HepG2 (cell line): Measurements from ENCODE around the gene PBLD. TPM values are rescaled to one million over a fixed set of nuclear protein-coding genes. Genes with fewer than 3 reads are reported as not detected.
A peak's percentile ranks its signal among the peaks of the same experiment; 100 is the strongest.

ENCODE experiments used
- ATAC-seq: fragments of 200-7000 bp; cut with Tn5 transposase; 3 replicates; pipeline ENCODE4 v1.9.1; 2020; ENCODE audit warnings: mild to moderate bottlenecking, moderate library complexity
- BruUV-seq: library from RNA; stranded (reverse); fragments of 400-500 nt; replicated peaks from 2 replicates; lab custom pipeline; 2021; lab: Mats Ljungman, UMichigan
- CTCF ChIA-PET: fragments of 300-600 bp; formaldehyde crosslinking; extraction: SDS; loops from one replicate; lab custom pipeline; 2021; ENCODE audit warnings: low total read pairs, inconsistent platforms, low intra/inter-chr PET ratio; lab: Yijun Ruan, JAX
- POLR2A ChIA-PET: fragments of 350-600 bp; sonication (Branson Sonifier 250); formaldehyde crosslinking; loops from one replicate; lab custom pipeline; 2020; ENCODE audit warnings: antibody characterized with exemption, inconsistent platforms; lab: Yijun Ruan, JAX
- DNase-seq: peaks from one replicate; pipeline ENCODE4 v3.0.0-alpha.2; 2015; ENCODE audit warnings: low spot score
- FAIRE-seq: peaks from 3 replicates; lab custom pipeline; 2011; peaks lifted over from hg19 to GRCh38; lab: Jason Lieb, UNC
- H2AFZ ChIP-seq: one replicate; pipeline ENCODE4 v1.6.1; 2011; ENCODE audit warnings: low read length, inconsistent platforms
- H3K27ac ChIP-seq: fragments of 300-600 bp; 3 replicates; pipeline ENCODE4 v1.8.0; 2011; ENCODE audit warnings: mixed run types, mild to moderate bottlenecking, mixed read lengths, low read length, inconsistent platforms; ENCODE audit not compliant: insufficient read depth; ENCODE audit errors: extremely low read length
- H3K27me3 ChIP-seq, 2 experiments: fragments of 200-600 bp in 1 of 2; 2 replicates in 1 of 2; 3 replicates in 1 of 2; pipeline versions ENCODE4 v1.6.0 to v1.8.0; 2011; ENCODE audit warnings: low read length in 2 of 2, mild to moderate bottlenecking in 2 of 2, moderate library complexity in 2 of 2, inconsistent platforms in 1 of 2; ENCODE audit not compliant: insufficient read depth in 2 of 2, control insufficient read depth in 1 of 2
- H3K36me3 ChIP-seq, 2 experiments: fragments of 200-600 bp in 1 of 2; replicated peaks in 1 of 2; 2 replicates in 1 of 2; 3 replicates in 1 of 2; pipeline versions ENCODE4 v1.5.1 to v1.8.0; 2011; ENCODE audit warnings: low read length in 2 of 2, inconsistent platforms in 1 of 2; ENCODE audit not compliant: insufficient read depth in 2 of 2, control insufficient read depth in 1 of 2
- H3K4me1 ChIP-seq: 2 replicates; pipeline ENCODE4 v1.5.1; 2012; ENCODE audit warnings: low read length, inconsistent platforms; ENCODE audit not compliant: insufficient read depth
- H3K4me2 ChIP-seq: 2 replicates; pipeline ENCODE4 v1.6.0; 2011; ENCODE audit warnings: low read depth, low read length, inconsistent platforms
- H3K4me3 ChIP-seq, 3 experiments: fragments of 200-600 bp in 1 of 3; sonication (generic), shearing (Covaris generic) in 1 of 3; replicated peaks in 1 of 3; 2 replicates each; pipeline ENCODE4 v1.5.1; 2011 to 2016; ENCODE audit warnings: low read length in 3 of 3, inconsistent platforms in 2 of 3, low read depth in 2 of 3, mild to moderate bottlenecking in 2 of 3, control low read depth in 1 of 3, mixed read lengths in 1 of 3; ENCODE audit not compliant: insufficient read depth in 1 of 3
- H3K79me2 ChIP-seq: one replicate; pipeline ENCODE4 v1.6.1; 2011; ENCODE audit warnings: low read length, inconsistent platforms; ENCODE audit not compliant: insufficient read depth
- H3K9ac ChIP-seq: 2 replicates; pipeline ENCODE4 v1.6.0; 2011; ENCODE audit warnings: mild to moderate bottlenecking, low read depth, low read length, inconsistent platforms; ENCODE audit not compliant: insufficient read depth
- H3K9me3 ChIP-seq: 2 replicates; pipeline ENCODE4 v1.5.1; 2012; ENCODE audit warnings: mild to moderate bottlenecking, low read length
- H4K20me1 ChIP-seq: 2 replicates; pipeline ENCODE4 v1.6.0; 2011; ENCODE audit warnings: inconsistent platforms, mild to moderate bottlenecking, low read length, moderate library complexity; ENCODE audit not compliant: insufficient read depth
- ARID3A ChIP-seq: IDR thresholded peaks from 2 replicates; pipeline ENCODE4 v1.6.1; 2012; ENCODE audit warnings: low read depth, low read length, improper control_type of control experiment
- ELF3 ChIP-seq: IDR thresholded peaks from 2 replicates; pipeline ENCODE4 v1.6.1; 2016; ENCODE audit warnings: missing genetic modification reagents, missing compliant biosample characterization
- GRHL1 ChIP-seq: sonication (generic); formaldehyde crosslinking; conservative IDR thresholded peaks from 2 replicates; pipeline ENCODE4 v1.8.0; 2022; ENCODE audit warnings: missing genetic modification reagents
- HOXA3 ChIP-seq: sonication (generic); formaldehyde crosslinking; IDR thresholded peaks from 2 replicates; pipeline ENCODE4 v1.5.0; 2020; ENCODE audit warnings: missing genetic modification reagents
- MEIS2 ChIP-seq: sonication (generic); formaldehyde crosslinking; IDR thresholded peaks from 2 replicates; pipeline ENCODE4 v1.9.0; 2021; ENCODE audit warnings: mild to moderate bottlenecking, missing genetic modification reagents
- MYNN ChIP-seq: sonication (generic); formaldehyde crosslinking; IDR thresholded peaks from 2 replicates; pipeline ENCODE4 v1.4.0; 2020; ENCODE audit warnings: mild to moderate bottlenecking, low read depth, missing genetic modification reagents
- NFATC3 ChIP-seq: sonication (generic); formaldehyde crosslinking; IDR thresholded peaks from 2 replicates; pipeline ENCODE4 v1.5.1; 2020; ENCODE audit warnings: mild to moderate bottlenecking, missing genetic modification reagents
- NR0B2 ChIP-seq: sonication (generic); formaldehyde crosslinking; IDR thresholded peaks from 2 replicates; pipeline ENCODE4 v1.4.0; 2020; ENCODE audit warnings: mild to moderate bottlenecking, missing genetic modification reagents
- SMC3 ChIP-seq: IDR thresholded peaks from 2 replicates; pipeline ENCODE4 v1.6.1; 2011; ENCODE audit warnings: low read length, improper control_type of control experiment
- TFDP1 ChIP-seq: IDR thresholded peaks from 2 replicates; pipeline ENCODE4 v1.6.1; 2016; ENCODE audit warnings: missing compliant biosample characterization, missing genetic modification reagents, borderline replicate concordance
- U2AF1 ChIP-seq: fragments of 200-400 bp; formaldehyde crosslinking; optimal IDR thresholded peaks from 2 replicates; pipeline ENCODE3; 2017; ENCODE audit warnings: mild to moderate bottlenecking, low read depth, low read length
- ZC3H13 ChIP-seq: sonication (generic); formaldehyde crosslinking; IDR thresholded peaks from 2 replicates; pipeline ENCODE4 v1.8.1; 2023; ENCODE audit warnings: mild to moderate bottlenecking, missing genetic modification reagents, moderate library complexity
- ZFAT ChIP-seq: sonication (generic); formaldehyde crosslinking; conservative IDR thresholded peaks from 2 replicates; pipeline ENCODE4 v1.8.1; 2023; ENCODE audit warnings: missing genetic modification reagents, inconsistent platforms
- ZNF136 ChIP-seq: sonication (generic); formaldehyde crosslinking; IDR thresholded peaks from 2 replicates; pipeline ENCODE4 v1.8.1; 2022; ENCODE audit warnings: low read depth, mild to moderate bottlenecking, moderate library complexity, missing genetic modification reagents
- ZNF317 ChIP-seq: sonication (generic); formaldehyde crosslinking; IDR thresholded peaks from 2 replicates; pipeline ENCODE4 v1.5.0; 2020; ENCODE audit warnings: mild to moderate bottlenecking, missing genetic modification reagents
- ZNF549 ChIP-seq: sonication (generic); formaldehyde crosslinking; IDR thresholded peaks from 2 replicates; pipeline ENCODE4 v1.5.0; 2020; ENCODE audit warnings: missing genetic modification reagents
- ZNF639 ChIP-seq: conservative IDR thresholded peaks from 2 replicates; pipeline ENCODE4 v1.6.1; 2018; ENCODE audit warnings: missing genetic modification reagents
- WGBS: methylation state at CpG from one replicate; pipeline ENCODE4 v1.1.6; 2017; ENCODE audit warnings: low lambda C conversion rate; 5-methylcytosine and 5-hydroxymethylcytosine counted together
- in situ Hi-C: cut with HindIII; loops from 2 replicates; pipeline ENCODE4 v1.10.0; 2017; ENCODE audit warnings: low pct_unique_long_range_greater_than_20kb; ENCODE audit not compliant: extremely low pct_ligation_motif_present
- intact Hi-C: fragments of 100-400 bp; cut with micrococcal nuclease; formaldehyde crosslinking; loops from one replicate; pipeline ENCODE4 v1.10.0; 2022; ENCODE audit not compliant: unreplicated experiment
- polyA plus RNA-seq, 8 experiments: library from polyadenylated mRNA; depleted of rRNA in 3 of 8; stranded (reverse) in 7 of 8; unstranded in 1 of 8; fragments of >200 nt; fragmentation: Illumina TruSeq in 4 of 8; extraction: Trizol in 4 of 8; gene quantifications; 2 replicates each; pipeline versions ENCODE4 v1.2.1 to v1.2.3, GENCODE V29; 2011 to 2016; ENCODE audit warnings: low read depth in 4 of 8, missing spikeins in 1 of 8, mixed read lengths in 1 of 8; ENCODE audit not compliant: insufficient read depth in 1 of 8
- total RNA-seq, 5 experiments: library from RNA; depleted of rRNA; stranded (reverse); fragments of >200 nt; fragmentation: Illumina TruSeq; extraction: Trizol; gene quantifications; 2 replicates each; pipeline ENCODE4 v1.2.3, GENCODE V29; 2016; ENCODE audit warnings: low read depth in 1 of 5

PBLD gene
- total and polyA plus RNA-seq, 2 of the 13 experiments (the other 11 are each of a cell fraction or from before 2014, with no cell fraction given): 0.42 to 3.1 TPM

- TF ChIP-seq U2AF1 (no peak), SMC3 (peak; percentile 58), ZNF549 (peak; percentile 71; the same call in 1 of the 2 replicates), NFATC3 (CRISPR knock-in tag) (no peak), MEIS2 (CRISPR knock-in tag) (no peak), ELF3 (CRISPR knock-in tag) (no peak), ZNF317 (peak; percentile 69; the same call in 1 of the 2 replicates), TFDP1 (no peak), ARID3A (0 out of 2 replicates have a peak, but pooled peaks have one; percentile 15)
Observed at GRCh38 chr10:68301790-68302502, 30.8 kb downstream of the PBLD start (continued).

- Histone ChIP-seq H3K9me3 (no peaks in the 10 kb centered on the region), H4K20me1 (no peaks in the 10 kb centered on the region), H3K4me3 (no peak overlapping the region), H3K4me1 (peaks cover 34% of the 10 kb centered on the region), H3K9ac (no peak overlapping the region), H3K4me2 (no peak overlapping the region), H3K27me3 (no peaks in the 10 kb centered on the region), H3K36me3 (no peaks in the 10 kb centered on the region), H3K27ac (no peak overlapping the region), H3K79me2 (no peaks in the 10 kb centered on the region), H2AFZ (no peak overlapping the region)
- in situ Hi-C loops: loop anchor here (5.0 to 25.0 kb wide), 2 partner anchors 89 to 439 kb away; no protein-coding TSS in a partner anchor
- WGBS: 76% methylated on average over 3 of the region's 3 CpGs
- POLR2A ChIA-PET: no interaction called here
- ATAC-seq (no peak), DNase-seq (no peak), FAIRE-seq (no peak)
- CTCF ChIA-PET: interaction anchor here (2.8 kb wide), 1 partner anchor 89 kb away, joined by 20 read pairs; no protein-coding TSS in a partner anchor
- no TSS peak for BruUV-seq
- intact Hi-C loops: loop anchor here (5.0 to 10.0 kb wide), 2 partner anchors 436 to 519 kb away; no protein-coding TSS in a partner anchor
- TF ChIP-seq ZNF136 (CRISPR knock-in tag): no peak
- no peak for TF ChIP-seq GRHL1 (CRISPR knock-in tag)
- TF ChIP-seq ZC3H13: no peak
- TF ChIP-seq NR0B2 (CRISPR knock-in tag): no peak
- TF ChIP-seq ZFAT (CRISPR knock-in tag): no peak
- TF ChIP-seq HOXA3 (CRISPR knock-in tag): no peak
- no peak for TF ChIP-seq MYNN (CRISPR knock-in tag)
- TF ChIP-seq ZNF639 (CRISPR knock-in tag): no peak
Observed at GRCh38 chr10:68301301-68301700, 31.4 kb downstream of the PBLD start.
